Femur (tissue), 1 donor: ENCODE data around the gene TIA1.
A peak's percentile ranks its signal among the peaks of the same experiment; 100 is the strongest.
"Not testable (repeated sequence)": the region's sequence is repeated elsewhere in the genome, so short reads cannot be mapped to it uniquely, and the experiment has no call there.

Experiments used
- DNase-seq: peaks from one replicate; pipeline ENCODE4 v3.0.0-alpha.2; 2017

The TIA1 gene, protein sequence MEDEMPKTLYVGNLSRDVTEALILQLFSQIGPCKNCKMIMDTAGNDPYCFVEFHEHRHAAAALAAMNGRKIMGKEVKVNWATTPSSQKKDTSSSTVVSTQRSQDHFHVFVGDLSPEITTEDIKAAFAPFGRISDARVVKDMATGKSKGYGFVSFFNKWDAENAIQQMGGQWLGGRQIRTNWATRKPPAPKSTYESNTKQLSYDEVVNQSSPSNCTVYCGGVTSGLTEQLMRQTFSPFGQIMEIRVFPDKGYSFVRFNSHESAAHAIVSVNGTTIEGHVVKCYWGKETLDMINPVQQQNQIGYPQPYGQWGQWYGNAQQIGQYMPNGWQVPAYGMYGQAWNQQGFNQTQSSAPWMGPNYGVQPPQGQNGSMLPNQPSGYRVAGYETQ

DNA sequence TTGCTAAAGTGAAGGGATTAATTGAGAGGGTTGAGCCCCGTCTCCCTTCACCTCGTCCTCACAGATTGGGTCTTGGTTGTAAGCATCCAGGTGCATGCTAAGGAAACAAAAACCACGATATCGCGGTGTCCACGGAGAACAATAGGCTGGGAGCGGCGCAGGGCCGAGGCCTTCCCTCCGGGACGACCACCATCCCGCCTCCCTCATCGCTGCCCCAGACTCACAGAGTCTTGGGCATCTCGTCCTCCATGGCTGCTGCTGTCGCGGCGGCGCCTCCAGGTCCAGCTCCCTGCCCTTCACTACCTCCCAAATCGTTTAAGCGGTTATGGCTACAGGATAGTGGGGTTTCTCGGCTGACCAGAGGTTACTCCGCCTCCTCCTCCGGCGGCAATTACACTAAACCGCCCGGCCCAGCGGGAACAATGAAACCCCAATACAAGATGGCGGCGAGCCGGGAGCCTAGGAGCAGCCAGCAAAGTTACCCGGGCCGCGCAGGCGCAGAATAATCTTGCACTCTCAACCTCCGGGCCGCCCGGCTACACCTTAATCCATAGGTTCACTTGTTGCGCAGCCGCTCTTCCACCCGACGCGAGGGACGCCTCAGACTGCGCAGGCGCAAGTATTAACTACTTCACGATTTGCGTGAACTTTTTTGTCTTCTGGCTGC is at the start of gene TIA1:
TIA1 (minus strand) TSS at position 448 of the 667 bp plus-strand sequence; CDS start at position 250, 198 bp downstream.
- peak; percentile 99 for DNase-seq

DNA sequence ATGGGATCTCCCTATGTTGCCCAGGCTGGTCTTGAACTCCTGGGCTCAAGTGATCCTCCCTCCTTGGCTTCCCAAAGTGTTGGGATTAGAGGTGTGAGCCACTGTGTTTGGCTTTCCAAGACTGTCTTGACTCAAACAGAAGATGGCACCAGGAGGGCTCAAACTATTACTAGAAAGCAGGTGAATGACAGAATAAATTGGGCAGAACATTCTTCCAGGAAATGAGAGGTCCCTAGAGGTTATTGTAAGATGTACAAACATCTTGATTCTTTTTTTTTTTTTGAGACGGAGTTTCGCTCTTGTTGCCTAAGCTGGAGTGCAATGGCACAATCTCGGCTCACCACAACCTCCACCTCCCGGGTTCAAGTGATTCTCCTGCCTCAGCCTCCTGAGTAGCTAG is 49.4 kb upstream of the TIA1 start:
- not testable (repeated sequence) for DNase-seq

DNA sequence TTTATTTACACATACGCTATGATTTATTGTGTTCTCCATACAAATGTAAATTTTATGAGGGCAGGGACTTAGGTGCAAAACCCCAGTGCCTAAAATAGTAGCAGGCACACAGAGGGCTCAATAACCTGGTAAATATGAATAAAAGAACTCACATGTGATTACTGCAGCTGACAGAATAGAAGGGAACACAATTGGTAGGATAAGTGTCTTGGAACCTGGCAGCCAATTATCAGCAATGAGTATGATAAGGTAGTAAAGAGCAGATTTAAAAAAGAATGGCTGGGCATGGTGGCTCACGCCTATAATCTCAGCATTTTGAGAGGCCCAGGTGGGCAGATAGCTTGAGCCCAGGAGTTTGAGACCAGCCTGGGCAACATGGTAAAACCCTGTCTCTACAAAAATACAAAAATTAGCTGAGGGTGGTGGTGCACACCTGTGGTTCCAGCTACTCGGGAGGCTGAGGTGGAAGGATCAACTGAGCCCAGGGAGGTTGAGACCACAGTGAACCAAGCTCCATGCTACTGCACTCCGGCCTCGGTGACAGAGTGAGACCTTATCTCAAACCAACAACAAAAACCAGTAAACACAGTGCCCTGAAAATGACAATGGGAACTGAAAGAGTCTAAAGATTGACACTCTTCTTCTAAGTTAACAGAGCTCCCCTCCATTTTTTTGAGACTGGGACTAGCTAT is 35.2 kb upstream of the TIA1 start:
- DNase-seq: no peak

- DNase-seq: no peak
Measured at GRCh38 chr2:70282439-70282838, 34.0 kb upstream of the TIA1 start.

DNA sequence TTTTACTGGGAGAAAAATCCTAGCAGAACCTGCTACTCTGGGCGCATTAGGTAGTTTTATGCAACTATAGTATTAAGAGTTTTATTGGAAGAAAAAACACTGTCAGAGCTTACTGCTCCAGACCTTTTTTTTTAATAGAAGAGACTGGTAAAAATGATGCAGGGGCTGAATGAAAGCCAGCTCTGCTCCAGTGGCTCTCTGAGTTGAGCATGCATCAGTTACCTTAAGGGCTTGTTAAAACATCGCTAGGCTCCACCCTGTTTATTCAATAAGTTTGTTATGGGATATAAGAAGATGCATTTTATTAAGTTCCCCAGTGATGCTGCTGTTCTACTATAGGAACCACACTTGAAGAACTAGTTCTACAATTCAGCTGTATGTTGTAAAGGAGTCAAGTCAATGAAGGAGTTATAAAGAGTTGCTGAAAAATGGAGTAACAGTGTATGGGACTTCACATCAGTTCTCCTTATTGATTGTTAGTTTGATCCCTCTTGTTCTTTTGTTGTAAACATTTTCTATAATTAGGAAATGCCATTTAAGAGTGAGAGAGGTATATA is 31.9 kb upstream of the TIA1 start:
- DNase-seq: no peak

DNA sequence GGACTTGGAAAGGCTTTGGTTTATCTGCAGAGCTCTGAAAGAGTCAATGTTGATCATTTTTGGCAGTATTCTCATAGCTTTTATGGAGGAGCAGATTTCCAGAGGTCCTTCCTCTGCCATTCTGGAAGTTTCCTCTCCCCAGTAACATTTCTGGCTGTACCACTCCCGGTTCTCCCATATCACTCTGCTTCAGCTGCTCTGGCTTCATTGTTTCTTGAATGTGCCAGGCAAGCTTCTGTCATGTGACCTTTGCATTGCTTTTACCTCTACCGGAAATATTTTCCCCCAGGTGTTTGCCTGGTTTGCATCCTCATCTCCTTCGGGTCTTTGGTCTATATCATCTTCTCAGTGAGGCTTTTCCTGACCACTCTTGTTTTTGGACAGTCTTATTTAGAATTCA is 21.9 kb upstream of the TIA1 start:
- no peak for DNase-seq

GRCh38 chr2:70269422-70270302 is 21.2 kb upstream of the TIA1 start:
- DNase-seq: not testable (repeated sequence)

- DNase-seq: not testable (repeated sequence)
Measured at GRCh38 chr2:70266925-70267324, 18.5 kb upstream of the TIA1 start.

- DNase-seq: no peak
Measured at GRCh38 chr2:70261501-70261900, 13.1 kb upstream of the TIA1 start.

- peak; percentile 64 for DNase-seq
Measured at GRCh38 chr2:70258532-70258875, 10.1 kb upstream of the TIA1 start.

- DNase-seq: no peak
Measured at GRCh38 chr2:70255637-70256314, 7.3 kb upstream of the TIA1 start.

- DNase-seq: no peak
Measured at GRCh38 chr2:70250434-70250833, 2.0 kb upstream of the TIA1 start.

DNA sequence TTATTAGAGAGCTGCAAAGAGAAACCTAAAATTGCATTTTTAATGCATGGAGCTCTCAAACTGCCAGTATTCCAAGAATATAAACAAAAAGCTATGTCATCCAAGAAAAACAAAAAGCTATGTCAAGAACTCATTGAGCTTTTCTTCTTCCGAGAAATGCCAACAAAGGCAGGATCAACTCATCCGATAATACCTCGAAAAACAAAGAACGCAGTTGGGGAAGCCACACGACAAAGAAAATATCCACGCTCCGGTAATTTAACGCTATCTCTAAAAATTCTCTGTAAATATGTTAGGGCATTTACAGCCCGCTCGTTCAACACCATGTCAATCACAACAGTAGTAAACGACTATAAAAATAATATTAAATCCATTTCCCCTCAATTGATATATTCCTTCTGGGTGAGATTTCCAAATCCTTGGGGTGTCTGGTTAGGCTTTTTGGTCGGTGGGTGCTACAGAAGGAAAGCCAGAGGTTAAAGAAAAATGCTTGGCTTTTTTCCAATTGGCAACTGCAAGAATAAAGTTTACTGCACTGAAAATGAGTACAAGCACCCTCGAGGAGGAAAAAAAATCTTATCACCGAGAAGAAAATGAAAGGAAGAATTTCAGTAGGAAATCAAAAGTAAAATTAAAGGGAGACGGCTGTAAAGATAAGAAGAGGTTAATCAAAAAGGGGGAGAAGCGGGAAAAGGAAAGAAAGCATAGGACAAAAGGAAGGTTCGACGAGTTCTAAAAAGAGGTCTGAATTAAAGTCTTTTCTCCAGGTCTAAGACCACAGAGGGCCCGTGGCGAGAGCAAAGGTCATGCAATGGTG is 856 bp downstream of the TIA1 start:
- no peak for DNase-seq

- DNase-seq: no peak
Measured at GRCh38 chr2:70243806-70244584, 4.4 kb downstream of the TIA1 start.

DNA sequence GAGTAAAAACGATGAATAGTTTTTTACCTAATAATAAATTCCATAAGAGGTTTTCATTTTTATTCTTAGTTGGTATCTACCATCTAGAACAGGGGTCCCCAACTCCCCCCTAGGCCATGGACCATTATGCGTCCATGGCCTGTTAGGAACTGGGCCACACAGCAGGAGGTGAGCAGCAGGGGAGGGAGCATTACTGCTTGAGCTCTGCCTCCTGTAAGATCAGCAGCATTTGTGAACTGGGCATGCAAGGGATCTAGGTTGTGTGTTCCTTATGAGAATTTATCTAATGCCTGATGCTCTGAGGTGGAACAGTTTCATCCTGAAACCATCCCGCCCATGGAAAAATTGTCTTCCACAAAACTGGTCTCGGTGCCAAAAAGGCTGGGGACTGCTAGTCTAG is 5.9 kb downstream of the TIA1 start:
- no peak for DNase-seq

DNA sequence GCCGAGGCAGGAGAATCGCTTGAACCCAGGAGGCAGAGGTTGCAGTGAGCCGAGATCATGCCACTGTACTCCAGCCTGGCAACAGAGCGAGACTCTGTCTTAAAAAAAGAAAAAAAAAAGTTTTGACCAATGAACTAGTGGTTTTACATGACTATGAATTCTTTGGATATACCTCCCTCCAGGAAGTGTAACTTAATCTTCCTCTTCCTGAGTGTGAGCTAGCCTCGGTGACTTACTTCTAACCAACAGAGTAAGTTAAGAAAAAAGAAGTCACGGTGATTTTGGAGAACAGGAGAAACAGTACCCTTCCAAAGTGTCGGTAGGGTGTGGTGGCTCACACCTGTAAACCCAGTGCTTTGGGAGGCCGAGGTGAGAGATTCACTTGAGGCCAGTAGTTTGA is 7.1 kb downstream of the TIA1 start:
- DNase-seq: no peak

DNA sequence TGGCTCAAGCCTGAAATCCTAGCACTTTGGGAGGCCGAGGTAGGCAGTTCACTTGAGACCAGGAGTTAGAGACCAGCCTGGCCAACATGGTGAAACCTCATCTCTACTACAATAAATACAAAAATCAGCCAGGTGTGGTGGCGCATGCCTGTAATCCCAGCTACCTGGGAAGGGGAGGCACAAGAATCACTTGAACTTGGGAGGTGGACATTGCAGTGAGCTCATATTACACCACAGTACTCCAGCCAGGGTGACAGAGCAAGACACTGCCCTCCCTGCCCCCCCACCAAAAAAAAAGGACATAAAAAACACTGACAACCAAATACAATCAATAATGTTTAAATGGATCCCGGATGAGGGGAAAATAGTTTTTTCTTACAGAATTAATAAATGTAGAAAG is 7.8 kb downstream of the TIA1 start:
- DNase-seq: no peak

- DNase-seq: no peak
Measured at GRCh38 chr2:70233926-70234325, 14.5 kb downstream of the TIA1 start.

DNA sequence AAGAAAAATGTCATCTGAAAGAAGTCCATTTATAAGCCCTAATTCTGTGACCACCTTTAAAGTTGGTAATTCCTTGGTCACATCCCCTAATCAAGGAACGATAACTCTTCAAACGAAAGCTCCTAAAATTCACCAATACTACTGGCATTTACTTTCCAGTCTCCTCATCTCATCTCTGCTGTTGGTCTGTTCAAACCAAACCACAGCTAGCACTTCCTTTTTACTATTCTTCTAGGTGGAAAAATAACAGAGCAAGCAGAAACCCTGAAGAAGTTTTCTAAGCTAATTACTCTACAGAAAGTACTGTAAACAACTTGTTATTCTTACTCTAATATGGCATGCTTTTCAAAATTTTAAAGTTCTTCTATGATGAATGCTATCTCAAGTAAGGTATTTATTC is 21.6 kb downstream of the TIA1 start:
- DNase-seq: no peak

DNA sequence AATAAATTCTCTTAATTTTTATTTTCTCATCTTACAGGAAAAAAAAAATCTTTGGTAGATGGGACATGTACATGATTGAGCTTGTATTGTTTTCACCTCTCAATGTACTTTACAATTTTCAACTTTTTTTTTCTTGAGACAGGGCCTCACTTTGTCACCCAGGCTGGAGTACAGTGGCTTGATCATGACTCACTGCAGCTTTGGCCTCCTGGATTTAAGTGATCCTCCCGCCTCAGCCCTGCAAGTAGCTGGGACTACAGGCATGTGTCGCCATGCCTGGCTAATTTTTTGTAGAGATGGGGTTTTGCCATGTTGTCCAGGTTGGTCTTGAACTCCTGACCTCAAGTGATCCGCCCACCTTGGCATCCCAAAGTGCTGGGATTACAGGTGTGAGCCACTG is 25.1 kb downstream of the TIA1 start:
- not testable (repeated sequence) for DNase-seq
